HepG2 (cell line): ENCODE measurements around the gene TBX21. TPM values are rescaled to one million over a fixed set of nuclear protein-coding genes. Genes with fewer than 3 reads are reported as not detected.

Source experiments
- HNF1A ChIP-seq, 2 experiments: sonication (generic) in 1 of 2; formaldehyde crosslinking in 1 of 2; IDR thresholded peaks; 2 replicates each; pipeline versions ENCODE4 v1.4.0 to v1.6.1; 2016 to 2020; ENCODE audit warnings: borderline replicate concordance in 1 of 2, low read depth in 1 of 2, mild to moderate bottlenecking in 1 of 2, missing genetic modification reagents in 1 of 2
- MED1 ChIP-seq: sonication (generic); formaldehyde crosslinking; IDR thresholded peaks from 2 replicates; pipeline ENCODE4 v1.4.0; 2020; ENCODE audit warnings: missing genetic modification reagents
- ZFYVE20 ChIP-seq: sonication (generic); formaldehyde crosslinking; IDR thresholded peaks from 2 replicates; pipeline ENCODE4 v1.8.0; 2023; ENCODE audit warnings: low read depth, mild to moderate bottlenecking, moderate library complexity, missing genetic modification reagents, borderline replicate concordance
- ZNF280D ChIP-seq: sonication (generic); formaldehyde crosslinking; IDR thresholded peaks from 2 replicates; pipeline ENCODE4 v1.5.1; 2020; ENCODE audit warnings: mild to moderate bottlenecking, missing genetic modification reagents
- ZNF441 ChIP-seq: sonication (generic); formaldehyde crosslinking; IDR thresholded peaks from 2 replicates; pipeline ENCODE4 v1.7.0; 2021; ENCODE audit warnings: missing genetic modification reagents, borderline replicate concordance
- ZNF572 ChIP-seq: sonication (generic); formaldehyde crosslinking; IDR thresholded peaks from 2 replicates; pipeline ENCODE4 v1.5.1; 2020; ENCODE audit warnings: mild to moderate bottlenecking, missing genetic modification reagents
- ZNF639 ChIP-seq: conservative IDR thresholded peaks from 2 replicates; pipeline ENCODE4 v1.6.1; 2018; ENCODE audit warnings: missing genetic modification reagents
- ZNF691 ChIP-seq: sonication (generic); formaldehyde crosslinking; IDR thresholded peaks from 2 replicates; pipeline ENCODE4 v1.4.0; 2020; ENCODE audit warnings: missing genetic modification reagents, low read depth, mild to moderate bottlenecking, borderline replicate concordance
- ZNF749 ChIP-seq: sonication (generic); formaldehyde crosslinking; IDR thresholded peaks from 2 replicates; pipeline ENCODE4 v1.8.0; 2022; ENCODE audit warnings: mild to moderate bottlenecking, missing genetic modification reagents, moderate library complexity, borderline replicate concordance
- polyA plus RNA-seq, 8 experiments: library from polyadenylated mRNA; depleted of rRNA in 3 of 8; stranded (reverse) in 7 of 8; unstranded in 1 of 8; fragments of >200 nt; fragmentation: Illumina TruSeq in 4 of 8; extraction: Trizol in 4 of 8; gene quantifications; 2 replicates each; pipeline versions ENCODE4 v1.2.1 to v1.2.3, GENCODE V29; 2011 to 2016; ENCODE audit warnings: low read depth in 4 of 8, missing spikeins in 1 of 8, mixed read lengths in 1 of 8; ENCODE audit not compliant: insufficient read depth in 1 of 8
- total RNA-seq, 5 experiments: library from RNA; depleted of rRNA; stranded (reverse); fragments of >200 nt; fragmentation: Illumina TruSeq; extraction: Trizol; gene quantifications; 2 replicates each; pipeline ENCODE4 v1.2.3, GENCODE V29; 2016; ENCODE audit warnings: low read depth in 1 of 5
- TF ChIP-seq, protein P1 (sequence below): sonication (generic); formaldehyde crosslinking; conservative IDR thresholded peaks from 2 replicates; pipeline ENCODE4 v1.4.0; 2020; ENCODE audit warnings: mild to moderate bottlenecking, missing genetic modification reagents, moderate library complexity

The TBX21 gene
- total and polyA plus RNA-seq, 2 of the 13 experiments (the other 11 are each of a cell fraction or from before 2014, with no cell fraction given) = not detected

DNA sequence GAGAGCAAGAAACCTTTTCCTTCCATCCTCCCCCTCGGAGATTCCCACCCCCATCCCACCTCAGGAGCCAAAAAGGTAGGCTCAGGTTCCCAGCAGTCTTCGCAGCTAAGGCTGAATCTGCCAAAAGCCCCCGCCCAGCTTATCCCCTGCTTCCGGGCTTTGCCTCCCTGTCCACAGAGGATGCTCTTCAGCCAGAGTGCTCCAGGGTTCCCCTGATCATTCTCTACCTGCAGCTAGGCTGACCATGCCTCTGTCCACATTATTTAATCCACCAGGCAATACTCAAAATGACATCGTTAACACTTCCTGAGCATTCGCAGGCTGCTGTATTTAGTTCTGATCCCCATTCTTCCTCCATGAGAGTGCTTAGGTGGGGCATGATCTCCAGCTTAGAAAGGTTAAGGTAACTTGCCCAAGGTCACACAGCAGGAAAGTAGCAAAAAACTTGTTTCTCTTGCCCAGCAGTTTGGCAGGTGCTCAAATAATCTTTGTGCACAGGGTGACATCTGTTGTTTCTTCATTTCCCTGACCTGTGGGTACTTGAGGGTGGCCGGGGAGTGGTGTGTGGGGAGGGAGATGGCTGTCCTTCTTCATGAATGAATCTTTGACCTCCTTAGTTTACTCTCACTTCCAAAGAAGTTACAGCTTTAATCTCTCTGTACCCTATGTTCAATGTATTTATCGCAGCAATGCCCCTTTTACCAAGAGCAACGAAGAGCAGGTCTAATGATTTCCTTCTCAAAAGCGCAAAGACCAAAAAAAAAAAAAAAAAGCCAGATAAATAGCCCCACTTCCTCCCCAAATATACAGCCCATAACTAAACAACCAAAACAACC is 39.9 kb upstream of the TBX21 start (continued):
- 0 out of 2 replicates have a peak, but pooled peaks have one; percentile 60 for TF ChIP-seq ZNF572 (CRISPR knock-in tag)
- no peak for TF ChIP-seq ZNF639
- TF ChIP-seq, protein P1, sequence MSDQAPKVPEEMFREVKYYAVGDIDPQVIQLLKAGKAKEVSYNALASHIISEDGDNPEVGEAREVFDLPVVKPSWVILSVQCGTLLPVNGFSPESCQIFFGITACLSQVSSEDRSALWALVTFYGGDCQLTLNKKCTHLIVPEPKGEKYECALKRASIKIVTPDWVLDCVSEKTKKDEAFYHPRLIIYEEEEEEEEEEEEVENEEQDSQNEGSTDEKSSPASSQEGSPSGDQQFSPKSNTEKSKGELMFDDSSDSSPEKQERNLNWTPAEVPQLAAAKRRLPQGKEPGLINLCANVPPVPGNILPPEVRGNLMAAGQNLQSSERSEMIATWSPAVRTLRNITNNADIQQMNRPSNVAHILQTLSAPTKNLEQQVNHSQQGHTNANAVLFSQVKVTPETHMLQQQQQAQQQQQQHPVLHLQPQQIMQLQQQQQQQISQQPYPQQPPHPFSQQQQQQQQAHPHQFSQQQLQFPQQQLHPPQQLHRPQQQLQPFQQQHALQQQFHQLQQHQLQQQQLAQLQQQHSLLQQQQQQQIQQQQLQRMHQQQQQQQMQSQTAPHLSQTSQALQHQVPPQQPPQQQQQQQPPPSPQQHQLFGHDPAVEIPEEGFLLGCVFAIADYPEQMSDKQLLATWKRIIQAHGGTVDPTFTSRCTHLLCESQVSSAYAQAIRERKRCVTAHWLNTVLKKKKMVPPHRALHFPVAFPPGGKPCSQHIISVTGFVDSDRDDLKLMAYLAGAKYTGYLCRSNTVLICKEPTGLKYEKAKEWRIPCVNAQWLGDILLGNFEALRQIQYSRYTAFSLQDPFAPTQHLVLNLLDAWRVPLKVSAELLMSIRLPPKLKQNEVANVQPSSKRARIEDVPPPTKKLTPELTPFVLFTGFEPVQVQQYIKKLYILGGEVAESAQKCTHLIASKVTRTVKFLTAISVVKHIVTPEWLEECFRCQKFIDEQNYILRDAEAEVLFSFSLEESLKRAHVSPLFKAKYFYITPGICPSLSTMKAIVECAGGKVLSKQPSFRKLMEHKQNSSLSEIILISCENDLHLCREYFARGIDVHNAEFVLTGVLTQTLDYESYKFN (CRISPR knock-in tag) = peak; percentile 24; the same call in 1 of the 2 replicates
- TF ChIP-seq MED1 = no peak
- TF ChIP-seq ZFYVE20 (CRISPR knock-in tag) = no peak
- peak; percentile 46; the same call in 1 of the 2 replicates for TF ChIP-seq ZNF691 (CRISPR knock-in tag)
- TF ChIP-seq HNF1A (IDR thresholded peaks at IDR 0.05; ENCODE audit: low read depth) = no peak
- no peak for TF ChIP-seq HNF1A (CRISPR knock-in tag; IDR thresholded peaks at IDR 0.05; ENCODE audit: borderline replicate concordance)
- TF ChIP-seq ZNF749 = no peak
- no peak for TF ChIP-seq ZNF280D (CRISPR knock-in tag)
- TF ChIP-seq ZNF441 (CRISPR knock-in tag) = no peak
